GM12891 (cell line): ENCODE results near the gene IQCH.

Source experiments
- PAX5 ChIP-seq: IDR thresholded peaks from 2 replicates; pipeline ENCODE4 v1.6.1; 2011; ENCODE audit warnings: low read length, moderate library complexity, mild to moderate bottlenecking; ENCODE audit not compliant: insufficient read depth, severe bottlenecking
- POLR2A ChIP-seq: IDR thresholded peaks from 2 replicates; pipeline ENCODE4 v1.6.1; 2011; ENCODE audit warnings: low read depth, low read length, control low read depth
- POLR2AphosphoS5 ChIP-seq: IDR thresholded peaks from 2 replicates; pipeline ENCODE4 v1.6.1; 2011; ENCODE audit warnings: low read depth, low read length, control low read depth
- POU2F2 ChIP-seq: IDR thresholded peaks from 2 replicates; pipeline ENCODE4 v1.6.1; 2011; ENCODE audit warnings: low read depth, mild to moderate bottlenecking, control low read depth, low read length, moderate library complexity
- SPI1 ChIP-seq: IDR thresholded peaks from 2 replicates; pipeline ENCODE4 v1.6.1; 2011; ENCODE audit warnings: low read depth, low read length, control low read depth
- TAF1 ChIP-seq: IDR thresholded peaks from 2 replicates; pipeline ENCODE4 v1.6.1; 2011; ENCODE audit warnings: low read depth, low read length, control low read depth

DNA sequence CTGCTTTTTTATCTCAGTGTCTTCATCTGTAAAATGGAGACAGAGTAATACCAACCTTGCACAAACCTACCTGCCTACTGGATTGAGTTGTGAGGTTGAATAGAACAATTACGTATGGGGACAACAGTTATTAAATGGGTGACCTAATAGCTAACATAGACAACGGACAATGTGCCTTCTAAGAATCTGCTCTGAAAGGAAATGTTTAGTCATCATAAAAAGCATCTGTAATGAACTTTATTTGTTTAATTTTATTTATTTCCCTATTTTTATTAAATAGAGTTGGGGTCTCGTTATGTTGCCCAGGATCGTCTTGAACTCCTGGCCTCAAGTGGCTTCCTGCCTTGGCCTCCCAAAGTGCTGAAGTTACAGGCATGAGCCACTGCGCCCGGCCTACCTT is 207.1 kb downstream of the IQCH start:
- TF ChIP-seq POLR2A (no peak), POLR2AphosphoS5 (no peak), PAX5 (no peak), TAF1 (no peak), SPI1 (no peak), POU2F2 (no peak)
